ENCODE measurements around the gene RELN. TPM values are rescaled to one million over a fixed set of nuclear protein-coding genes. Genes with fewer than 3 reads are reported as not detected.

Gene RELN
- total RNA-seq, 1 experiment from 2014 or later = 0.24 TPM

DNA sequence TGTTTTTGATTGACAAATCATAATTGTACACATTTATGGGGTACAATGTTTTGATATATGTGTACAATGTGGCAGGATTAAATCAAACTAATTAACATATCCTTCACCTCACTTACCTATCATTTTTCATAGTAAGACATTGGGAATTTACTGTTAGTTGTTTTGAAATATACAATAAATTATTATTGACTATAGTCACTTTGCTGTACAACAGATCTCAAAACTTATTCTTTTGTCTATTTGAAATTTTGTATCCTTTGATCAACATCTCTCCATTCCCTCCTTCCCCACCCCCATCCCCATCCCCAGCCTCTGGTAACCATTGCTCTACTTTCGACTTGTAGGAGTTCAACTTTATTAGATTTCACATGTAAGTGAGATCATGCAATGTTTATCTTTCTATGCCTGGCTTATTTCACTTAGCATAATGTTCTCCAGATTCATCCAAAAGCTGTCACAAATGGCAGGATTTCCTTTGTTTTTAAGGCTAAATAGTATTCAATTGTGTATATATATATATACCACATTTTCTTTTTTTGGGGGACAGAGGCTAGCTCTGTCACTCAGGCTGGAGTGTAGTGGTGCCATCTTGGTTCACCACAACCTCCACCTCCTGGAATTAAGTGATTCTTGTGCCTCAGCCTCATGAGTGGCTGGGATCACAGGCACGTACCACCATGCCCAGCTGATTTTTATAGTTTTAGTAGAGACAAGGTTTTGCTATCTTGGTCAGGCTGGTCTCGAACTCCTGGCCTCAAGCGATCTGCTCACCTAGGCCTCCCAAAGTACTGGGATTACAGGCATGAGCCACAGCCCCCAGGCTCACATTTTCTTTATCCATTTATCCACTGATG lies 520.1 kb downstream of the RELN start:
- no peak for DNase-seq
- Histone ChIP-seq H3K27me3 (ENCODE audit: control insufficient read depth, insufficient read depth, low read length) (no peaks in the 10 kb centered on the region), H3K4me3 (ENCODE audit: insufficient read depth, low read depth, low read length) (no peak overlapping the region), H3K36me3 (replicated peaks; ENCODE audit: control insufficient read depth, insufficient read depth, low read length) (no peaks in the 10 kb centered on the region)

DNA sequence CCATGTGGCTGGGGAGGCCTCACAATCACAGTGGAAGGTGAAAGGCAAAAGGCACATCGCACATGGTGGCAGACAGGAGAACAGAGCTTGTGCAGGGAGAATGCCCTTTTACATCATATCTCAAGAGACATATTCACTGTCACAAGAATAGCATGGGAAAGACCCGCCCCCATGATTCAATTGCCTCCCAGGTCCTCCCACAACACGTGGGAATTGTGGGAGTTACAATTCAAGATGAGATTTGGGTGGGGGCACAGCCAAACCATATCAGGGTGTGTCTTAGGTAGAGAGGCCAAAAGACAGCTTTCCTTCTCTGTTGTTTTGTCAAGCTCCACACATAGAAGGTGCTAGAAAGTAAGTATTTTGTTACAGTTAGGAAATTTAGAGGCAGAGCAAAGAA lies 522.6 kb downstream of the RELN start:
- no peaks in the 10 kb centered on the region for H3K27me3 ChIP-seq (ENCODE audit: control insufficient read depth, insufficient read depth, low read length)

DNA sequence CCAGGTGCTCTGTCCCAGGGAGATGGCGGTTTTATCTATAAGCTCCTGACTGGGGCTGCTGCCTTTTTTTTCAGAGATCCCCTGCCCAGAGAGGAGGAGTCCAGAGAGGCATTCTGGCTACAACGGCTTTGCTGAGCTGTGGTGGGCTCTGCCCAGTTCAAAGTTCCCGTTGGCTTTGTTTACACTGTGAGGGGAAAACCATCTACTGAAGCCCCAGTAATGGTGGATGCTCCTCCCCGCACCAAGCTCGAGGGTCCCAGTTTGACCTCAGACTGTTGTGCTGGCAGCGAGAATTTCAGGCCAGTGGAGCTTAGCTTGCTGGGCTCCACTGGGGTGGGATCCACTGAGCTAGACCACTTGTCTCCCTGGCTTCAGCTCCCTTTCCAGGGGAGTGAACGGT lies 527.1 kb downstream of the RELN start:
- DNase-seq = no peak
- Histone ChIP-seq H3K4me3 (ENCODE audit: insufficient read depth, low read depth, low read length) (no peak overlapping the region), H3K36me3 (replicated peaks; ENCODE audit: control insufficient read depth, insufficient read depth, low read length) (no peaks in the 10 kb centered on the region), H3K27me3 (ENCODE audit: control insufficient read depth, insufficient read depth, low read length) (no peaks in the 10 kb centered on the region)

More for the DNA sequence above, 522.6 kb downstream of the RELN start:
- no peaks in the 10 kb centered on the region for H3K36me3 ChIP-seq (replicated peaks; ENCODE audit: control insufficient read depth, insufficient read depth, low read length)
- no peak for DNase-seq
- no peak overlapping the region for H3K4me3 ChIP-seq (ENCODE audit: insufficient read depth, low read depth, low read length)

DNA sequence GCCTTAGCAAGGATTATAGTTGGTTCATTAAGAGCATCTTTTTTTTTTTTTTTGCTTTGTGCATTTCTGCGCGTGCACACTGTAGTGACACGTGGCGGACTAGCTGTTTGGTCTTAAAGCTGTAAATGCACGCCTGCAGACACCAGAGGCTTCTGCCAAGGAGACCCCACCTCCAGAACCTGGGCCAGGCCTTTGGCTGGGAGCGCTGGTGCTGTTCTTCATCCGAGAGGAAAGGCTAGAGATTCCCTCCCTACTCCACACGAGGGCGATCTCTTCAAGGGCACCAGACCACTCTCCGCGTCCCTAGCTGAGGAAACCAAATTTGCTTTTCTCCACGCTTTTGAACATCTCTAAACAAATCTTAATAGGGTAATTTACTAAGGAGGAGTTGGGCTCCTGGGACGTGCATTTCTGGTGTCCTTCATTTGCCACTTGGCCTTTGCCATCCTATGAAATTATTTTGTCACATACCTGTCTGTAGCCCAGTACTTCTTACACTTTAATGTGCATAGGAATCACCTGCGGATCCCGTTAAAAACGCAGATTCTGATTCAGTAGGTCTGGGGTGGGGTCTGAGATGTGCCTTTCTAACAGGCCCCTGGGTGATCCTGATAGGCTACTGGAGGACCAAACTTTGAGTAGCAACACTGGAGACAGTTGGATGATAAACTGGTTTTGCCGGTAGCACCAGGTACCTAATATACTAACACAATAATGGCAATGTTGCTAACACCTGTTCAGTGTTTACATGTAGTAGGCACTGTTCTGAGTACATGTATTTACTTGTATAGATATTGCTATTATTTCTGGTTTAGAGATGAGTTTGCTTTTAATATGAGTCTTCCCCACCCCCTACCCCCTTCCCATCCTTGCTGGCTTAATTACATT lies 542.1 kb downstream of the RELN start:
- DNase-seq = peak; percentile 82
- Histone ChIP-seq H3K36me3 (replicated peaks; ENCODE audit: control insufficient read depth, insufficient read depth, low read length) (no peaks in the 10 kb centered on the region), H3K4me3 (ENCODE audit: insufficient read depth, low read depth, low read length) (no peak overlapping the region), H3K27me3 (ENCODE audit: control insufficient read depth, insufficient read depth, low read length) (peaks cover 41% of the 10 kb centered on the region)

DNA sequence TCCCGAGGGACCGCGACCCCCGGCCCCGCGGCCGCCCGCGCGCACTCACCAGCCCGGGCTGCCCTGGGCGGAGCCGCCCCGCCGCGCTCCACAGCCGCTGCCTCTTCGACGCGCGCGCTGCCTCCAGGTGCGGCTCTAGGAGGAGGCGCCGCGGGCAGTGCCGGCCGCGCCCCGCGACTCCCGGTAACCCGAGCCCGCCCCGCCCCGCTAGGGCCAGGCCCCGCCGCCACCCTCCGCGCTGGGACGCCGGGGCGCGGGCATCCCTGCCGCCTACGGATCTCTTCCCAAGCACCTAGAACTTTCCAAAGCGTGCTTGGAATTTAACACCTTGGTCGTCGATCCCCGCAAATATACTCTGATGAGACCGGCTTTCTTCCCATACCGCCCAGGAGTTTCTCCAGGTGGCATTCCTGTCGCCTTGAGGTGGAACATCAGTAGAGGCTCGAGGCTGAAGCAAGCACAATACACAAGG lies 543.4 kb downstream of the RELN start, which contains the start of gene SLC26A5:
Gene SLC26A5, minus strand, starts transcription at position 159 of the 472 bp plus-strand sequence. CDS start 24,693 bp downstream, outside the sequence.
- no peaks in the 10 kb centered on the region for H3K36me3 ChIP-seq (replicated peaks; ENCODE audit: control insufficient read depth, insufficient read depth, low read length)
- peak; percentile 90 for DNase-seq
- H3K4me3 ChIP-seq (ENCODE audit: insufficient read depth, low read depth, low read length) = peak within 1 kb of the TSS; percentile 44
- H3K27me3 ChIP-seq (ENCODE audit: control insufficient read depth, insufficient read depth, low read length) = peaks cover 41% of the 10 kb centered on the region

DNA sequence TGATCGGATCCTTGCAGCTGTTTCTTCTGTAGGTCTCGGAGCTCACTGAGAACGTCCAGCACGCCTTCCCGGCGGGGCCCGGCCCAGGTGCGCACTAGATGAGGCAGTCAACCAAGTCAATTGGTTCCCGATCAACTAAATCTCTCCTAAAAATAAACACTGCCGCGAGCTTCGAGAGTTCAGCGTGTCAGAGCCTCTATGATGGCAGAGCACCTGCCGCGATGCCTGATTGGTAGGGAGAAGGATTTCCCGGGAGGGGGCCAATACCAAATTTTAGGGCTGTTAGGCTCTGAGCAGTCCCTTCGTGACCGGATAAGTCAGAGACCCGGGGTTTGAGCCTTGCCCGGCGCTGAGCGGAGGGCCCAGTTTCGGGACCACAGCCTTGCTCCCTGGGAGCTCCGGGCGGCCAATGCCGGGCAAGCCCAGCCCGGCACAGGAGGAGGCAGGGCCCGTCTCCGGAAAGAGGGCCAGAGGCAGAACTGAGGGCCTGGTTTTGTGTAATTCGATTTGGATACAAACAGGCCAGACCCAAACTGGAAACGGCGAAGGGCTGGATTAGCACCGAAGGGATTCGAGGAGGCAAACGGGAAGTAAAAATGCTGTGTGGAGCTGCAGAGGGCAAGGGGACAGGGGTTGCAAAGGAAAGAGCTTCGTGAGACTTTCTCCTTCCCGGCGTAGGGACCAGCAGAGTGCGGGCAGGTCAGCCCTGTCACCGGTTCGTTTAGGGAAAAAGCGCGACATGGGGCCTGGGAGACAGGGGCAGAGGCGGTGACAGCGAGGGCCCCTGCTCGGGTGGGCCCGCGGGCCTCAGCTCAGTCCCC lies 544.0 kb downstream of the RELN start:
- peaks cover 41% of the 10 kb centered on the region for H3K27me3 ChIP-seq (ENCODE audit: control insufficient read depth, insufficient read depth, low read length)
- H3K36me3 ChIP-seq (replicated peaks; ENCODE audit: control insufficient read depth, insufficient read depth, low read length) = no peaks in the 10 kb centered on the region
- H3K4me3 ChIP-seq (ENCODE audit: insufficient read depth, low read depth, low read length) = peak overlapping the region; percentile 44
- DNase-seq = peak; percentile 70

DNA sequence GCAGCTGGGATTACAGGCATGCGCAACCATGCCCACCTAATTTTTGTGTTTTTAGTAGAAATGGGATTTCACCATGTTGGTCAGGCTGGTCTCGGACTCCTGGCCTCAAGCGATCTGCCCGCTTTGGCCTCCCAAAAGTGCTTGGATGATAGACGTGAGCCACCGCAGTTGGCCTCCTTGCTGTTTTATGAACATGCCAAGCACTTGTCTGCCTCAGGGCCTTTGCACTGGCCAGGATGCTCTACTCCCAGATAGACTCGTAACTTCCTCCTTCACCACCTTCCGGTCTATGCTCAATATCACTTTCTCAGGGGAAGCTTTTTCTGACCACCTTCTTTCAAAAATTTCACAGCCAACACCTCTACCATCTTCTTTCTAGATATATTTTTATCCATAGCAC lies 549.8 kb downstream of the RELN start:
- no peaks in the 10 kb centered on the region for H3K36me3 ChIP-seq (replicated peaks; ENCODE audit: control insufficient read depth, insufficient read depth, low read length)
- H3K27me3 ChIP-seq (ENCODE audit: control insufficient read depth, insufficient read depth, low read length) = peaks cover 15% of the 10 kb centered on the region
- no peak overlapping the region for H3K4me3 ChIP-seq (ENCODE audit: insufficient read depth, low read depth, low read length)
- no peak for DNase-seq

DNA sequence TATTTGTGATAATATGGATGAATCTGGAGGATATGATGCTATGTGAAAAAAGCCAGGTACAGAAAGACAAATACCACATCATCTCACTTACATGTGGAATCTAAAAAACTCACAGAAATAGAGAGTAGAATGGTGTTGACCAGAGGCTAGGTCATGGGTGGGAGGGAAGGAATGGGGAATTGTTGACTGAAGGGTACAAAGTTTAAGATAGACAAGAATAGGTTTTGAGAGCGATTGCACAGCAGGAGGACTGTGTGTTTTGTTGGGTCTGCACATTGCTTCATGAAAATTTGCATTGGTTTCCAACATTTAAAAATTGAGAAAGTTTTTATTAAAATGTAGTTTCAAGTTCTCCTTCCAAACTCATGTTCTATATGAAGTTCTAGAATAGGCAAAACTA lies 551.8 kb downstream of the RELN start:
- H3K4me3 ChIP-seq (ENCODE audit: insufficient read depth, low read depth, low read length) = no peak overlapping the region
- no peaks in the 10 kb centered on the region for H3K36me3 ChIP-seq (replicated peaks; ENCODE audit: control insufficient read depth, insufficient read depth, low read length)
- no peaks in the 10 kb centered on the region; the same call in 1 of the 2 replicates for H3K27me3 ChIP-seq (ENCODE audit: control insufficient read depth, insufficient read depth, low read length)
- DNase-seq = no peak

DNA sequence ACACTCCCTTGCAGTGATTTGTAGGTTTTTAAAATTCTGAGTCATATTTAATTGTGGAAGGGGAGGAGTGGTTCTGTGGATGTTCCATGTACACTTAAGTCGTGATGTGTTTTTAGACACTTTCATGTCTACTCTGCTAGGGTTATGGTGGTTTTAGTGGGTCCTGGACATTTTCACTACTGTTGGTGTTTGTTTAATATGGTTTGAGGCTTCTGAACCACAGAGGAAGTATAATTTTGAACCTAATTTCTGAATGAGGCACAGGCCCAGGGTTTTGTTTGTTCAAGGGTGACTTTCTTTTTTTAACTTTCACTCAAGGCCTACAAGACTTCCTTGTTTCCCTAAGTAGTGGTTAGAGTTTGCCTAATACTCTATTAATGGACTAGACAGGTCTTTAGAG lies 556.7 kb downstream of the RELN start:
- no peaks in the 10 kb centered on the region for H3K36me3 ChIP-seq (replicated peaks; ENCODE audit: control insufficient read depth, insufficient read depth, low read length)
- H3K4me3 ChIP-seq (ENCODE audit: insufficient read depth, low read depth, low read length) = no peak overlapping the region
- H3K27me3 ChIP-seq (ENCODE audit: control insufficient read depth, insufficient read depth, low read length) = no peaks in the 10 kb centered on the region
- DNase-seq = no peak

DNA sequence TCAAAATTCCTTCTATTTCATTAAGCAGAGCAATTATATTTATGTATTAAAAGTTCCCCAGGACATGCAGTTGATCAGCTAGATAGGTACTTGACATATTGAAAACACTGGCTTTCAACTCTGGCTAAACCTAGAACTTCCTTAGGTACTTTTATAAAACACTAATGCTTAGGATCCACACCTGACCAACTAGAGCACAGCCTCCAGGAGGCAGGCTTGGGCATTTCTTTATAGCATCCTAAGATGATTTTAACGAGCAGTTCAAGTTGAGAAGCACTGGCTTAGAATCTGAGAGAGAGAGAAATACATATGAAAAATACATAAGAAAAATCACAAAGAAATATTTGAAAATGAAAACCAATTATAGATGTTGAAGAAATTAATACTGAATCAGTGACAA lies 564.3 kb downstream of the RELN start:
- Histone ChIP-seq H3K36me3 (replicated peaks; ENCODE audit: control insufficient read depth, insufficient read depth, low read length) (no peaks in the 10 kb centered on the region), H3K27me3 (ENCODE audit: control insufficient read depth, insufficient read depth, low read length) (no peaks in the 10 kb centered on the region), H3K4me3 (ENCODE audit: insufficient read depth, low read depth, low read length) (no peak overlapping the region)
- DNase-seq = no peak

DNA sequence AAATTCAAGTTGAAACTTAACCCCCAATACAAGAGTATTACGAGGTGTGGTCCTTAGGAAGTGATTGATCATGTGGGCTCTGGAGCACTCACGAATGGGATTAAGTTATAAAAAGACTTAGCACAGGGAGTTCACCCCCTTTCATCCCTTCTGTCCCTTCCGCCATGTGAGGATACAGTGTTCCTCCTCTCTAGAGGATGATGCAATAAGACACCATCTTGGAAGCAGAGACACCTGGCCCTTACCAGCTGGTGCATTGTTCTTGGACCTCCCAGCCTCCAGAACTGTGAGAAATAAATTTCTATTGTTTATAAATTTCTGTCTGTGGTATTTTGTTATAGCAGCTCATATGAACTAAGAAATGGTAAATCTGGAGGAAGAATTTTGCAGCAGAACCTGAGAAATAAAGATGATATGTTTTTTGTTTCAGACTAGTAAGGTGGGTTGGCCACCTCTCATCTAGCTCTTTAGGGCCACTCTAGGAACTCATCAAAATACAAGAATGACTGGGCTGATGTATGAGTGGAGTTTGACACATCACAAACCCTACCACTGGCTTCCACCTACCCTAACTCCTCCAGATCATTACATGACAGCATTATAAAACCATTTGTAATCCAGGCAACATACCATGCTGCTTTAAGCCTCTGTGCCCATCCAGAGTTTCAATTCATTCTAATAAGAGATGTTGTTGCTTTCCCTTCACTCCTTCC lies 565.8 kb downstream of the RELN start:
- Histone ChIP-seq H3K27me3 (ENCODE audit: control insufficient read depth, insufficient read depth, low read length) (no peaks in the 10 kb centered on the region), H3K4me3 (ENCODE audit: insufficient read depth, low read depth, low read length) (no peak overlapping the region), H3K36me3 (replicated peaks; ENCODE audit: control insufficient read depth, insufficient read depth, low read length) (no peaks in the 10 kb centered on the region)
- DNase-seq = no peak
